CD4-positive, alpha-beta T cell (primary cell): ENCODE measurements around the gene RIMS1. TPM values are rescaled to one million over a fixed set of nuclear protein-coding genes. Genes with fewer than 3 reads are reported as not detected.

ENCODE experiments used
- ATAC-seq: fragments of 200-7000 bp; cut with Tn5 transposase; one replicate; pipeline ENCODE4 v1.10.0; 2022; ENCODE audit warnings: mild to moderate bottlenecking; ENCODE audit not compliant: poor library complexity
- CTCF ChIA-PET: fragments of 350-600 bp; sonication (Branson Sonifier 250); formaldehyde crosslinking; loops from one replicate; lab custom pipeline; 2021; ENCODE audit warnings: antibody characterized with exemption, inconsistent platforms; lab: Charles Lee
- POLR2A ChIA-PET: fragments of 350-600 bp; sonication (Branson Sonifier 250); formaldehyde crosslinking; loops from one replicate; lab custom pipeline; 2021; ENCODE audit warnings: antibody characterized with exemption, inconsistent platforms; lab: Charles Lee
- DNase-seq, 14 experiments: peaks; one replicate each; pipeline ENCODE4 v3.0.0-alpha.2; 2013 to 2020; ENCODE audit warnings: mixed read lengths in 2 of 14
- H3K27ac ChIP-seq, 2 donors: one replicate each; pipeline versions ENCODE4 v1.5.1 to v1.7.0; 2013; ENCODE audit warnings: low read length in 2 of 2, low read depth in 1 of 2, mild to moderate bottlenecking in 1 of 2
- H3K27me3 ChIP-seq, 2 experiments: 1 replicate in 1 of 2; 2 replicates in 1 of 2; pipeline versions ENCODE4 v1.6.1 to v1.7.0; 2013; ENCODE audit warnings: low read length in 2 of 2, control low read depth in 1 of 2, mild to moderate bottlenecking in 1 of 2, moderate library complexity in 1 of 2; ENCODE audit not compliant: insufficient read depth in 2 of 2, control insufficient read depth in 1 of 2
- H3K36me3 ChIP-seq: one replicate; pipeline ENCODE4 v1.6.1; 2013; ENCODE audit warnings: low read length, control low read depth; ENCODE audit not compliant: insufficient read depth
- H3K4me1 ChIP-seq: one replicate; pipeline ENCODE4 v1.6.1; 2013; ENCODE audit warnings: low read length, control low read depth; ENCODE audit not compliant: insufficient read depth
- H3K4me3 ChIP-seq: one replicate; pipeline ENCODE4 v1.5.1; 2013; ENCODE audit warnings: mild to moderate bottlenecking, low read length, moderate library complexity
- H3K9me3 ChIP-seq, 2 experiments: 1 replicate in 1 of 2; 2 replicates in 1 of 2; pipeline versions ENCODE4 v1.6.1 to v1.7.0; 2013; ENCODE audit warnings: low read length in 2 of 2, mild to moderate bottlenecking in 2 of 2, control low read depth in 1 of 2, moderate library complexity in 1 of 2; ENCODE audit not compliant: control insufficient read depth in 1 of 2, insufficient read depth in 1 of 2
- H3K27ac Mint-ChIP-seq: one replicate; pipeline ENCODE4 v1.8.0; 2020; ENCODE audit warnings: mixed read lengths
- H3K27me3 Mint-ChIP-seq: one replicate; pipeline ENCODE4 v1.8.0; 2021; ENCODE audit warnings: mixed read lengths
- H3K36me3 Mint-ChIP-seq: one replicate; pipeline ENCODE4 v1.8.0; 2021; ENCODE audit warnings: low read depth, mixed read lengths
- H3K4me1 Mint-ChIP-seq: one replicate; pipeline ENCODE4 v1.8.0; 2021; ENCODE audit warnings: low read depth, mixed read lengths
- H3K4me3 Mint-ChIP-seq: one replicate; pipeline ENCODE4 v1.8.0; 2020; ENCODE audit warnings: mild to moderate bottlenecking, mixed read lengths
- H3K9me3 Mint-ChIP-seq: one replicate; pipeline ENCODE4 v1.8.0; 2020; ENCODE audit warnings: mixed read lengths
- intact Hi-C, 2 experiments: fragments of 100-400 bp; cut with DNase I in 1 of 2; cut with micrococcal nuclease in 1 of 2; formaldehyde crosslinking; loops; one replicate each; pipeline versions ENCODE4 v1.15.1 to v1.9.0; 2023 to 2025; cut with DNase I, micrococcal nuclease
- total RNA-seq, 174 experiments: library from RNA in 2 of 174; stranded (reverse) in 2 of 174; gene quantifications; one replicate each; pipeline ENCODE4 v1.2.3 and lab custom pipeline; 2021 to 2026
- TF ChIP-seq, protein P1 (sequence below): fragments of 200-600 bp; IDR thresholded peaks from one replicate; pipeline ENCODE4 v1.8.0; 2022; ENCODE audit warnings: antibody characterized with exemption, mild to moderate bottlenecking

RIMS1 gene
- total RNA-seq, 2 experiments from 2014 or later: not detected

- H3K36me3 ChIP-seq: no peaks in the 10 kb centered on the region
- CTCF ChIA-PET: no interaction called here
- TF ChIP-seq, protein P1, sequence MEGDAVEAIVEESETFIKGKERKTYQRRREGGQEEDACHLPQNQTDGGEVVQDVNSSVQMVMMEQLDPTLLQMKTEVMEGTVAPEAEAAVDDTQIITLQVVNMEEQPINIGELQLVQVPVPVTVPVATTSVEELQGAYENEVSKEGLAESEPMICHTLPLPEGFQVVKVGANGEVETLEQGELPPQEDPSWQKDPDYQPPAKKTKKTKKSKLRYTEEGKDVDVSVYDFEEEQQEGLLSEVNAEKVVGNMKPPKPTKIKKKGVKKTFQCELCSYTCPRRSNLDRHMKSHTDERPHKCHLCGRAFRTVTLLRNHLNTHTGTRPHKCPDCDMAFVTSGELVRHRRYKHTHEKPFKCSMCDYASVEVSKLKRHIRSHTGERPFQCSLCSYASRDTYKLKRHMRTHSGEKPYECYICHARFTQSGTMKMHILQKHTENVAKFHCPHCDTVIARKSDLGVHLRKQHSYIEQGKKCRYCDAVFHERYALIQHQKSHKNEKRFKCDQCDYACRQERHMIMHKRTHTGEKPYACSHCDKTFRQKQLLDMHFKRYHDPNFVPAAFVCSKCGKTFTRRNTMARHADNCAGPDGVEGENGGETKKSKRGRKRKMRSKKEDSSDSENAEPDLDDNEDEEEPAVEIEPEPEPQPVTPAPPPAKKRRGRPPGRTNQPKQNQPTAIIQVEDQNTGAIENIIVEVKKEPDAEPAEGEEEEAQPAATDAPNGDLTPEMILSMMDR: no peak
- Mint-ChIP-seq H3K27ac (no peak overlapping the region), H3K9me3 (no peaks in the 10 kb centered on the region), H3K27me3 (no peaks in the 10 kb centered on the region), H3K36me3 (no peaks in the 10 kb centered on the region), H3K4me1 (no peaks in the 10 kb centered on the region), H3K4me3 (no peak overlapping the region)
- no peak for DNase-seq
- ATAC-seq: no peak
- no peaks in the 10 kb centered on the region for H3K9me3 ChIP-seq
- no peaks in the 10 kb centered on the region for H3K4me1 ChIP-seq
- no peak overlapping the region for H3K27ac ChIP-seq
- H3K27me3 ChIP-seq: no peaks in the 10 kb centered on the region
- H3K4me3 ChIP-seq: no peak overlapping the region
- POLR2A ChIA-PET: no interaction called here
- intact Hi-C loops: no loop called here
These were observed 331.8 kb downstream of the RIMS1 start for GRCh38 chr6:72218125-72218524.

DNA sequence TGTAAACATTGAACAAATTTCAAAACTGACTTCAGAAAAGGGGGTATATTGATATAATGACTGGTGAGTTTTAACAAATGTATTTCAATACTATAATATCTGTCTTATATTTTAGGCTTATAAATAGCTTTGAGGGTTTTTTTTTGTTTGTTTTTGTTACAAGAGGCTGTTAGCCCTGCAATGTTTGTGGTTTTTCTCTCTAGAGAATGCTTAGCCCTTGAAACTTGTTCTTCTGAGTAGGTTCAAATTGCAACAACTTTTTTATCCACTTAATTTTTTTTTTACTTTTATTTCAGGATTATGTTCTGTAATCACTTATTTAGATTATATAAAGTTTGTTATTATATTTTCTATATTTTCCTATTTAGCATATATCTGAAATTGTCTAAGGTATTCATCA lies 333.2 kb downstream of the RIMS1 start:
- H3K4me1 ChIP-seq: no peaks in the 10 kb centered on the region
- no peaks in the 10 kb centered on the region for H3K9me3 Mint-ChIP-seq
- H3K4me1 Mint-ChIP-seq: no peaks in the 10 kb centered on the region
- CTCF ChIA-PET: no interaction called here
- intact Hi-C loops: no loop called here
- H3K9me3 ChIP-seq: no peaks in the 10 kb centered on the region
- POLR2A ChIA-PET: no interaction called here
- H3K4me3 Mint-ChIP-seq: no peak overlapping the region
- H3K27me3 Mint-ChIP-seq: no peaks in the 10 kb centered on the region
- H3K36me3 ChIP-seq: no peaks in the 10 kb centered on the region
- no peak overlapping the region for H3K27ac Mint-ChIP-seq
- TF ChIP-seq, protein P1: no peak
- H3K27me3 ChIP-seq: no peaks in the 10 kb centered on the region
- H3K27ac ChIP-seq: no peak overlapping the region
- DNase-seq (no peak), ATAC-seq (no peak)
- no peaks in the 10 kb centered on the region for H3K36me3 Mint-ChIP-seq
- H3K4me3 ChIP-seq: no peak overlapping the region

DNA sequence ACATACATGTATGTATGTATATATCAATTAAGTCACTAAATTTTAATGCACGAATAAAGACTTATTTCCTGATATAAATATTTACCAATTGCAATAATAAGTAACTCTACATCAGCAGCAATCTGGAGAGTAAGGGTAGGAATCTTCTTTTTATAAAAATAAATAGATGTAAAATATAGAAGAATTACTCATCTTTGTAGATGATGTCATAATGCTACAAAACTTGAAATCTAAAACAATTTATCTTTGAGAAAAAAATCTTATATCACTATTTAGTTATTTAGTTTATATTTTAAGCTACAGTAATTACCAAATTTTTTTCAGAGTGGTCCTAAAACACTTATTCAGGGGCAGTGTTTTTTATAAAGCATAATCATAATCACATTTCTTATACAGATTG lies 351.7 kb downstream of the RIMS1 start:
- Histone ChIP-seq H3K4me3 (no peak overlapping the region), H3K9me3 (no peaks in the 10 kb centered on the region), H3K27me3 (no peaks in the 10 kb centered on the region), H3K27ac (no peak overlapping the region), H3K4me1 (no peaks in the 10 kb centered on the region), H3K36me3 (no peaks in the 10 kb centered on the region)
- Mint-ChIP-seq H3K36me3 (no peaks in the 10 kb centered on the region), H3K9me3 (no peaks in the 10 kb centered on the region), H3K4me3 (no peak overlapping the region), H3K27ac (no peak overlapping the region), H3K4me1 (no peaks in the 10 kb centered on the region), H3K27me3 (no peaks in the 10 kb centered on the region)
- ChIA-PET POLR2A (no interaction called here), CTCF (no interaction called here)
- no peak for ATAC-seq
- TF ChIP-seq, protein P1: no peak
- DNase-seq: no peak
- intact Hi-C loops: no loop called here
